Midbrain (tissue), 1 donor: ENCODE data around the gene SYNJ2.

Experiments
- DNase-seq: peaks from one replicate; lab custom pipeline; 2025; lab: John Stamatoyannopoulos, UW

Gene SYNJ2

GRCh38 chr6:158081657-158081935 is 99.9 kb downstream of the SYNJ2 start:
- no peak for DNase-seq

GRCh38 chr6:158083455-158084325 is 102.0 kb downstream of the SYNJ2 start:
- DNase-seq, result no peak

DNA sequence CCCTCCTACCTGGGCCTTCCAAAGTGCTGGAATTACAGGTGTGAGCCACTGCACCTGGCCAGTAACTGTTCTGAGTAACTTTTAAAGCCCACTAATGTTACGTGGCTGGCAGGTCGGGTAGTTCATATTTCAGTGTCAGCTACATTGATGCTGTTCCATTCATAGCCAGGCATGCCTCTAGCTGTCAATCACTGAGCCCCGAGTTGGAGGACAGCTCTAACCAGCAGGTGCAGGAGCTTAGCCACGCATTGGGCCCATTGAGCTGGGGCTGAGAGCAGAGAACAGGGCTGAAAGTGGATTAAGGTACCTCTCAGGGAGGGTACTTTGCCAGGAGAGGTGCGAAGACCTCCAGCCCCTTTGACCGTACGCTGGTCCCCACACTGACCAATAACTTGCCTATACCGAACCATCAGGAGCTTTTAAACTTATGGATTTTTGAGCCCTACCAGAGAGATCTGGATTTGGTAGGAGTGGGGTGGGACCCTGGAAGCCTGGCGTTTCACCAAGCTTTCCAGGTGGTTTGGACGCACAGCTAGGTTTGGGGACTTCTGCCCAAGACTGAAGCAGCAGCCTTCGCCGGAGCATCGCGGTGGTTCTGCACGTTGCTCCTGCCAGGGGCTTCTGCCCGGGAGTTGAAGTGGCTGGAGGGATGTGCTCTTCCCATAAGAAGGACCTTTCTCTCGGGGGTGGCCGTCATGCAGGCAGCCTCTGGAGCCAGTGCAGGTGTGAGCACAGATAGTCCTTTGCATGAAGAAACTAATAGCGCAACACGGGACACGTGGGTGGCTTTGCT is 103.8 kb downstream of the SYNJ2 start:
- DNase-seq, result no peak

DNA sequence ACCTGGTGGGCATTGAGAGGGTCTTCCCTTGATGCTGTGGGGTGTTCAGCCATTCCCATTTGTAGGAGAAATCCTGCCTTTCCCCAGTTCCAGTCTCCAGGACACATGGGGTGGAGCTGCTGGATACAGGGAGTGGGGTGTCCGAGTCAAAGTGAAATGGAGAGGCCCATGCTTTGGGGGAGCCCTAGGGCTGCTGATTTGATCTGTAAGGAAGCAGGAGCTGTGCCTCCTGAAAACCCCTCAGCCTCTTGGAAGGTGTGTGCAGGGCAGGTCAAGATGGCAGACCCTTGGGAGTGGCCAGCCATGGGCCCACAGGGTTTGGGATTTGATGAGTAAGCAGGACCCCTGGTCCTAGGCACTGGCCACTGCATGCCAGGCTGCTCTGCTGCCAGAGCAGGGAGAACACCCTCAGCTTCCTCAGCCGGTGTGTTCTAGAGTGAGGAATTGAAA is 104.4 kb downstream of the SYNJ2 start:
- no peak for DNase-seq

GRCh38 chr6:158086504-158087223 is 105.0 kb downstream of the SYNJ2 start:
- peak; percentile 51 for DNase-seq

DNA sequence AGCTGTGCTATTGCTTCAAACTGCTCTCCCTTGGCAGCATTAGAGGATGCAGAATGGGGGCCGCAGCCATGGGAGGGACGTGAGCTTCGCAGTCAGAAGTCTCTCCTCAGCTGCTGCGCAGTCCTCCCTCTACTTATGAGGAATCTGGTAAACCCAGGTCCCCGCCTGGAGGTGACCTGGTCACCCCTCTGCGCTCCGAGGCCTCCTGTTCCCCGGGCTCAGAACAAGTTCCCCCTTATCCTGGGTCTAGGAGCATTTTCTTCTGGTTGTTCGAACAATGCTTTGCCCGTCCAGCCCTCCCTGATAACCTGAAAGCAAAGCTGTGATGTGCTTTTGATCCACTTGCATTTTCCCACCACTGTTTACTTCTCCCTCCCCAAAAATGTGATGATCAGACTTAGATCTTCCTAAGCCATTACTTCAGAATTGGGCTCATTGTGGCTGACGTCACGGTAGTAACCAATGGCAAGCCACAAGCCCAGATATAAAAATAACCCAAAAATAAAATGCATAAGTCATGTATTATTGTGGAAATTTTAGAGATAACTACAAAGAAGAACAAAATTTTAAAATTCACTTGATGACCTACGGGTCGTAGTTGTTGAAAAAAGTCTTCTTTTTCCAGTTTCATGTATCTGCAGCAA is 105.7 kb downstream of the SYNJ2 start:
- DNase-seq, result no peak

GRCh38 chr6:158092806-158093205 is 111.1 kb downstream of the SYNJ2 start:
- DNase-seq, result no peak

GRCh38 chr6:158095031-158095430 is 113.4 kb downstream of the SYNJ2 start:
- no peak for DNase-seq

- no peak for DNase-seq
Observed at GRCh38 chr6:158095671-158096070, 114.0 kb downstream of the SYNJ2 start.

DNA sequence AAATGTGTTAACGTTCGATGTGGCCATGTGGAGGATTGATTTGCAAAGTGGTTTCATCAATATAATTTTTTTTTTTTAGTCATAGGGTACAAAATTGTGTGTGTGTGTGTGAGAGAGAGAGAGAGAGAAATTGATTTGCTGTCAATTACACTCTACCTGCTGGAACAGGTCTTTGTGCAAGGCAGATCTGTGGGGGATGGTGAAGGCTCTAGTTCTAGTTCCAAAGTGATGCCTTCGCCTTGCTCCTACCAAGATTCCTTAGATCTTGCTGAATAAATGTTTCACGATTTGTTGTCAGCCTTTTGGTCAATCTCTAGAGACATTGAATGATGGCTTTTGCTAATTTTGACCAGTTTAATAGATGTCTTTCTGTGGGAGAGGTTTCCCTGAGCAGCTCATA is 121.6 kb downstream of the SYNJ2 start:
- no peak for DNase-seq

DNA sequence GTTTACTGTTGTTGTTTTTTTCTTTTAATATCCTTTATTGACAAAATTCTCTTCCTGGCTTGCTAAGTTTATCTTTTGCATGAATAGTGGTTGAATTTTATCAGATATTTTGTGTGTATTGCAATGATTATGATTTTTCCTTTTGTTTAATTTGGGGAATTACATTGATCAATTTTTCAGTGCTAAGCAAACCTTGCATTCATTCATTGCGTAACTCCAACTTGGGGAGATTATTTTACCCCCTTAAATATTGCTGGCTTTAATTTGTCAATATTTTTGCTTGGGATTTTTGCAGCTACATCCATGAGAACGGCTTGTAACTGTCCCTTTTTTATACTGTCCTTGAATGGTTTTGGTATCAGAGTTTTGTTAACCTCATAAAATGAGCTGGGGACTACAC is 123.0 kb downstream of the SYNJ2 start:
- DNase-seq, result no peak

- DNase-seq, result no peak
Observed at GRCh38 chr6:158109748-158110147, 128.1 kb downstream of the SYNJ2 start.

- DNase-seq, result no peak
Observed at GRCh38 chr6:158110986-158111385, 129.3 kb downstream of the SYNJ2 start.

DNA sequence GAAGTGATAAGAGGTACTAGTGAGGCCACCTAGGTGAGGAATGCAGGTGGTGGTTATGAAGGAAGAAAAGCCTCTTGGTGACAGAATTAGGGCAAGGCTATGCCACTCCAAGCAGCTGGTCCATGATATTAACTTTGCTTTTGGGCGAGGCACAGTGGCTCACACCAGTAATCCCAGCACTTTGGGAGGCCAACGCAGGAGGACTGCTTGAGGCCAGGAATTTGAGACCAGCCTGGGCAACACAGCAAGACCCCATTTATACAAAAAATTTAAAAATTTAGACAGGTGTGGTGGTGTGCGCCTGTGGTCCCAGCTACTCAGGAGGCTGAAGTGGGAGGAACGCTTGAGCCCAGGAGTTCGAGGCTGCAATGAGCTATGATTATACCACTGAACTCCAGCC is 130.3 kb downstream of the SYNJ2 start:
- no peak for DNase-seq

DNA sequence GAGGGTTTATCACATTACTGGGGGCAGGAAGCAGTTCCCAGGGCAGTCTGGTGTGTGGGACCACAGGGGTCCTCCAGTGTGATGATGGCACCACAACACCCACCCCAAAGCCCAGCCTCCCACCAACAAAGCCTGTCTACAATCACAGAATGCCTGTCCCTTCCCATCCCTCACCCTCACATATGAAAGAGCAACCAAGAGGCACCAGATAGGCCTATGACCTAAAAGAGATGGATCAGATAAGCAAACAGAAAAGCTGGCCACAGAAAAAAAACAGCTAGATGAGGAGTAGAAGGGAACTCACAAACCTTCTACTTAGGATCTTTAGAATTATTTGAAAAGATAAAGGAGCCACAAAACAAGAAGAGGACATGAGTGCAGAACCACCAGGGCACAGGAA is 132.1 kb downstream of the SYNJ2 start:
- DNase-seq, result no peak

DNA sequence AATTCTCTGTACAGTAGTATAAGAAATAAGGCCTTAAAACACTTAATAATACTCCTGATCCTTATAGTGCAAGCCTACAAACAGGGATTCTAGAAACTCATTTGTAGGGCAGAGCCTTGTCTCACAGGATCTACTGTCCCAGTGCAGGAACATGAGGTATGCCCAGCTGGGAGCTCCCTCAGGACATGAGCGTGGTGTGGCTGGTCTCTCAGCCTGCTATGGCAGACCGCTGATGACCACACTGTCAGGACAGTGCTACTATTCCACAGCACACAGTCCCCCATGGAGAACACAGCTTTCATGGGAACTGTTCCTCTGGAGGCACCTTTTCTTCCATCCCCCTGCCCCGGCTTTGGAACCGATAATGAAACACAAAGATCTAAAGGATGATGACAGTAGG is 133.4 kb downstream of the SYNJ2 start:
- DNase-seq, result no peak

DNA sequence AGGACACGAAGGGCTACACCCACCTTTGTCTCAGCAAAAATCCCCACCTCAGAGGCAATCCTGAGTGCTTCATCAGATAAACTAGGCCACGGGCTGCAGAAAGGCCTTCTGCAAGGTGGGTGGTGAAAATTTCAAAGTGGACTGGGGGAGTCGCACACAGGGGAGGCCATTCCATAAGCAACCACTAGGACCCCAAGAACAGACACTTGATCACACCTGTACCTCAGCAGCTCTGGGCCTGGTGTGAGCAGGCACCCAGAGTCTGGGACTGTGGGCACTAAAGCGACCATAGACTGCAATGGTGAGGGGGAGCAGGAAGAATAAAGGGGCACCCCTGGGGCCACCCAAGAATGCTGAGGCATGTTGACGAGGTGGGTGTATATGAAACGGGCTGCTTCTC is 133.8 kb downstream of the SYNJ2 start:
- no peak for DNase-seq

DNA sequence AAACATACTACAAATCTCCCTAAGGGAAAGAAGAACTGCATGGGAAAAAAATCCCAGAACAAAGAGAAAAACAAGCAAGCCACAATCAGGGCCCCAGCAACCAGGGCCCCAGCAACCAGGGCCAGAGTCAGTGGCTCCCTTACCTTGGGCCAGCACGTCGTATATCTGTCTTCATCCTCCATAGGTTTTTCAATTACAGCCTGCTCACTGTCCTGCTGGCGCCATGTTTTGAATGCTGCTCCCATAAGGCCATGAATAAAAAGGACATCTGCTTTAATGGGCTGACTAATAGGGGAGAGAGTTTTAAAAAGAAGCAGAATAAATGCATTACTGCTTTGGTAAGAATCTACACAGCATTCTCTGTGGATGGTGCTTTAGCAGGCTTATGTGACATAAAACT is 137.2 kb downstream of the SYNJ2 start:
- no peak for DNase-seq

GRCh38 chr6:158121335-158121734 is 139.7 kb downstream of the SYNJ2 start:
- no peak for DNase-seq

DNA sequence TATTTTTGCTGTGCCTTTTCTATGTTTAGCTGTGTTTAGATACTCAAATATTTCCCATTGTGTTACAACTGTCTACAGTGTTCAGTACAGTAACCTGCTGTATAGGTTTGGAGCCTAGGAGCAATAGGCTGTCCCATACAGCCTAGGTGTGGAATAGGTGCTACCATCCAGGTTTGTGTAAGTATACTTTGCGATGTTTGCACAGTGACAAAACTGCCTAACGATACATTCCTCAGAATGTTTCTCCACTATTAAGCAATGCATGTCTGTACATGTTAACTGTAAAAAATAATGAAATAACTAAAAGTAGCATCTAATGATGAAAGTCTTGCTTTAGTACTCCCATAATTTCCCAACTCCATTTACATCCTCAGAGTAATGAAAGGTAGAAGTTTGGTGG is 140.4 kb downstream of the SYNJ2 start:
- no peak for DNase-seq

DNA sequence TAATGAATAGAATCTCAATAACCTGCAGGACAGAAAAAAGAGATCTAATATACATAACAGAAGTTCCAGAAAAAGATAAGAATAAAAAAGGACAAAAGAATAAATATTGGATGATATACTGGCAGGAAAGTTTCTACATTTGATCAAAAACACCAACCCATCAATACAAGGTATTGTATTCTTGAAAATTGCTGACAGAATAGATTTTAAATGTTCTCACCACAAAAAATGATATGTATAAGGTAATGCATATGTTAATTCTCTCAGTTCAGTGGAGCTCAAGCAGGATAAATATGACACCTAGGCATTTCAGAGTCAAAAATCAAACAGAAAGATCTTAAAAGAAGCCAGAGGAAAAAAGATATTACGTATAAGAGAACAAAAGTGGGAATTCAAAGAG is 142.6 kb downstream of the SYNJ2 start:
- no peak for DNase-seq

DNA sequence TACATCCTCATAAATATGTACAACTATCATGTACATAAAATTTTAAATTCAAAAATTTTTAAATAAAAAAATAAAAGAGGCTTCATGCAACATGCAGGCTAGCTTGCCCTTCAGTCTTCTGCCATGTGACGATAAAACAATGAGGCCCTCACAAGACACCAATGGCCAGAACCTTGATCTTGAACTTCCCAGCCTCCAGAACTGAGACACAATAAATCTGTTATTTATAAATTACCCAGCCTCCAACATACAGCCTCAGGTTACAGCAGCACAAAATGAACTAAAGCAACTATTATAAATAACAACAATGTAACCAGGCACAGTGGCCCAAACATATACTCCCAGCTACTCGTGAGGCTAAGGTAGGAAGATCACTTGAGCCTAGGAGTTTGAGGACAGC is 143.6 kb downstream of the SYNJ2 start:
- no peak for DNase-seq
